Stimulated activated CD4-positive, alpha-beta T cell treated with anti-CD3 and anti-CD28 coated beads, Interleukin-1b, Interleukin-23, amount 100 ng/mL, for 48 hours (primary cell): ENCODE measurements around the gene NCK2.

Source experiments
- DNase-seq: peaks from one replicate; pipeline ENCODE4 v3.0.0-alpha.2; 2020

Gene NCK2

DNA sequence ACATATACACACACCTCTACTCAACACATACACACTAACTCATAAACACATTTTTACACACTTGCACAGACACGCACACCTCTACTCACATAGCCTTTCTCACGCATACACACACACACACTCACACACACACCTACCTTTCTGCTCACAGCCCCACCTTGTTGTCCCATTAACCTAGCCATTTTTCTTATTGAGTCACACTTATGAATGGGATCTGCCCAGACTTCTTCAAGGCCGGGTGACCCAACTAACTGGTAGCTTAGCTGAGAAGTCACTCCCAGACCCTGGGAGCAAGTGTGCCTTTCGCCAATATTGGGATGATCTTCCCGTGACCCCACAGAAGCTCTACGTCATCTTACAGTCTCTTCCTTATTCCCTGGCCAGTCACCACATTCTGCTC, 192.2 kb downstream of the NCK2 start:
- no peak for DNase-seq

DNA sequence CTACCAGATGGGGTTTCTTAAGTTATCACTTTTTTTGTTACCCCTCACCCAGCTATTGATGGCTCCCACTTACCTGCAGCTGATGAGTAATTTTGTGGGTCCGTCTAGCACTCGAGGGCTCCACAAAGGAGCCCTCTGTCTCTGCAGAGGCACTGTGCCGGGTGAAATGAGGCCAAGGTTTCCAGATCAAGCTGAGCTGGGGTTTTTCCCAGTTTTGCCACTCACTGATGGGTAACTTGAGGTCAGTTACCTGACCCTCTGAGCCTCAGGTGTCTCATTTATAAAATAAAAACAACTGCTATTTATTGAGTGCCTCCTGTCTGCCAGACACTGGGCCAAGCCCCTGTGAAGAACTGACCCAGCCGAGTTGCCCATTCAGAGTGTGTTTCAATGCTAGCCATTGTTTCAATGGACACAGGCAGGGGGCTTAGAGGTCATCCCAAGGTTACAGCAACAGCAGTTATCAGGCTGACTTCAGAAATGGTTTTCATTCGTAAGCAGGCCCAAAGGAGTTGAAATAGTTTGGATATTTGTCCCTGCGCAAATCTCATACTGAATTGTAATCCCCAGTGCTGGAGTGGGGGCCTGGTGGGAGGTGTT, 192.9 kb downstream of the NCK2 start:
- DNase-seq: no peak
